ENCODE measurements around the gene ANGEL1. TPM values are rescaled to one million over a fixed set of nuclear protein-coding genes. Genes with fewer than 3 reads are reported as not detected.

The ANGEL1 gene
- total RNA-seq, 4 donors from 2014 or later, result 5.7 to 15.3 (median 11.5) TPM

GRCh38 chr14:76767681-76768656 is 44.7 kb downstream of the ANGEL1 start:
- peak; percentile 22 to 80 for DNase-seq (ENCODE audit: low spot score in 2 of 2)
- intact Hi-C loops (cut with DNase I; ENCODE audit: low total_unique reads), result no loop called here
- TF ChIP-seq POLR2A (IDR thresholded peaks at IDR 0.05), result no peak
- H3K4me3 ChIP-seq (ENCODE audit: low read depth, poor library complexity, severe bottlenecking), result no peak overlapping the region
- WGBS, 2 donors, result 53 to 58% methylated on average over 15 of the region's 15 CpGs

GRCh38 chr14:76765461-76765931 is 47.2 kb downstream of the ANGEL1 start:
- WGBS, 2 donors, result 76 to 77% methylated on average over 6 of the region's 6 CpGs

GRCh38 chr14:76763096-76764041 is 49.3 kb downstream of the ANGEL1 start:
- TF ChIP-seq CTCF (IDR thresholded peaks at IDR 0.05), result no peak
- TF ChIP-seq POLR2A (IDR thresholded peaks at IDR 0.05), result no peak
- WGBS, 2 donors, result 68 to 70% methylated on average over 14 of the region's 14 CpGs
- intact Hi-C loops (cut with DNase I; ENCODE audit: low total_unique reads), result no loop called here
- no peak overlapping the region for H3K4me3 ChIP-seq (ENCODE audit: low read depth, poor library complexity, severe bottlenecking)
- peak in 1 of 2 donors; percentile 69 for DNase-seq (ENCODE audit: low spot score in 2 of 2)

More at GRCh38 chr14:76765461-76765931, 47.2 kb downstream of the ANGEL1 start:
- intact Hi-C loops (cut with DNase I; ENCODE audit: low total_unique reads), result no loop called here
- TF ChIP-seq CTCF (IDR thresholded peaks at IDR 0.05), result no peak
- TF ChIP-seq POLR2A (IDR thresholded peaks at IDR 0.05), result no peak
- peak in 1 of 2 donors; percentile 63 for DNase-seq (ENCODE audit: low spot score in 2 of 2)
- no peak overlapping the region for H3K4me3 ChIP-seq (ENCODE audit: low read depth, poor library complexity, severe bottlenecking)

- TF ChIP-seq POLR2A (IDR thresholded peaks at IDR 0.05), result no peak
- TF ChIP-seq CTCF (IDR thresholded peaks at IDR 0.05), result no peak
- peak overlapping the region; percentile 39 for H3K4me3 ChIP-seq (ENCODE audit: low read depth, poor library complexity, severe bottlenecking)
- peak in 1 of 2 donors; percentile 81 for DNase-seq (ENCODE audit: low spot score in 2 of 2)
- intact Hi-C loops (cut with DNase I; ENCODE audit: low total_unique reads), result no loop called here
- WGBS, 2 donors, result 30 to 39% methylated on average over 28 of the region's 28 CpGs
Measured at GRCh38 chr14:76762411-76763095, 50.1 kb downstream of the ANGEL1 start.

- intact Hi-C loops (cut with DNase I; ENCODE audit: low total_unique reads), result no loop called here
- DNase-seq (ENCODE audit: low spot score in 2 of 2), result no peak
- H3K4me3 ChIP-seq (ENCODE audit: low read depth, poor library complexity, severe bottlenecking), result peak overlapping the region; percentile 39
- WGBS, 2 donors, result 0 to 1% methylated on average over 4 to 14 of the region's 54 CpGs
- no peak for TF ChIP-seq POLR2A (IDR thresholded peaks at IDR 0.05)
- no peak for TF ChIP-seq CTCF (IDR thresholded peaks at IDR 0.05)
Measured at GRCh38 chr14:76761960-76762410, 50.7 kb downstream of the ANGEL1 start.

All from lower leg skin (tissue), 4 donors.